Measurements from ENCODE around the gene UGT2B10. TPM values are rescaled to one million over a fixed set of nuclear protein-coding genes. Genes with fewer than 3 reads are reported as not detected.

UGT2B10 gene
- total and polyA plus RNA-seq, 9 of the 15 experiments (the other 6 are each of a cell fraction or from before 2014, with no cell fraction given): 0.18 TPM; not detected in 8

DNA sequence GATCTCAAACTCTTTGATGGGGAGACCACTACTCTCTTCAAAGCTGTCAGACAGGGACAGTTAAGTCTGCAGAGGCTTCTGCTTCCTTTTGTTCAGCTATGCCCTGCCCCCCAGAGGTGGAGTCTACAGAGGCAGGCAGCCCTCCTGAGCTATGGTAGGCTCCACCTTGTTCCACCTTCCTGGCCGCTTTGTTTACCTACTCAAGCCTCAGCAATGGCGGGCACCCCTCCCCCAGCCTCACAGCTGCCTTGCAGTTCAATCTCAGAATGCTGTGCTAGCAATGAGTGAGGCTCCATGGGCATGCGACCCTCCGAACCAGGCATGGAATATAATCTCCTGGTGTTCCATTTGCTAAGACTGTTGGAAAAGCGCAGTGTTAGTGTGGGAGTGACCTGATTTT is 42.1 kb upstream of the UGT2B10 start:
- Histone ChIP-seq H2AFZ (ENCODE audit: low read depth, low read length) (no peak overlapping the region), H3K27ac (ENCODE audit: extremely low read depth, low read depth, low read length) (no peak overlapping the region), H3K9me1 (ENCODE audit: control insufficient read depth, insufficient read depth, low read length) (no peaks in the 10 kb centered on the region), H3K9me3 (replicated peaks; ENCODE audit: control insufficient read depth, insufficient read depth, low read depth, low read length) (no peaks in the 10 kb centered on the region), H3K36me3 (ENCODE audit: control insufficient read depth, insufficient read depth, low read length) (no peaks in the 10 kb centered on the region), H3K79me2 (ENCODE audit: control insufficient read depth, insufficient read depth, low read length) (no peaks in the 10 kb centered on the region), H3K4me2 (ENCODE audit: insufficient read depth, low read length) (no peak overlapping the region), H4K20me1 (replicated peaks; ENCODE audit: control insufficient read depth, insufficient read depth, low read length) (no peaks in the 10 kb centered on the region), H3K9ac (ENCODE audit: insufficient read depth in 1 of 2, low read depth in 2 of 2, low read length in 2 of 2) (no peak overlapping the region), H3K4me1 (replicated peaks in 1 of 2; ENCODE audit: control insufficient read depth in 2 of 2, insufficient read depth in 2 of 2, low read length in 2 of 2) (no peaks in the 10 kb centered on the region), H3K27me3 (ENCODE audit: control insufficient read depth in 2 of 2, insufficient read depth in 2 of 2, low read length in 2 of 2) (no peaks in the 10 kb centered on the region), H3K4me3 (no peak overlapping the region)
- POLR2A ChIA-PET: no interaction called here
- CTCF ChIA-PET (ENCODE audit: low intra/inter-chr PET ratio): no interaction called here
- BruUV-seq (replicated peaks): no TSS peak
- in situ Hi-C loops (cut with MboI) (loop anchor here (25.0 kb wide), 1 partner anchor 1089 kb away; the partner anchor contains the start of gene SULT1E1), intact Hi-C loops (cut with micrococcal nuclease) (no loop called here)
- ATAC-seq (no peak), FAIRE-seq (no peak), DNase-seq (ENCODE audit: extremely low read depth in 1 of 4, low spot score in 3 of 4) (no peak)
- WGBS (ENCODE audit: insufficient coverage, low coverage, missing lambda C conversion rate): 0% methylated on average over 5 of the region's 5 CpGs
- TF ChIP-seq TARDBP (IDR thresholded peaks at IDR 0.05) (no peak), MBD2 (IDR thresholded peaks at IDR 0.05; ENCODE audit: borderline replicate concordance, low read depth) (no peak)

DNA sequence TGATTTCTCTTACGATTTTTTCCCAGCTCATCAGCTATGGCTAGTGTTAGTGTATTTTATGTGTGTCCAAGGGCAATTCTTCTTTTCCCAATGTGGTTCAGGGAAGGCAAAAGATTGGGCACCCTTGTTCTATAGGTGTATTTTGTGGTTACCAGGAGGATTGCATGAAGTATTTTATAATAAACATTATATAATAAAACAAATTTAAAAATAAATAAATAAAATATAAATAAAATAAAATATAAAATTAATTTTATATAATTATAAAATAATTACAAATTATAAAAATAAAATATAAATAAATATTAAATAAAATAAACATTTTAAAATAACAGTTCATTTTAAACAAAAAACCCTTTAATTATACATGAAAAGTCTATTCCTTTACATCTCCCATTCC is 35.6 kb upstream of the UGT2B10 start:
- Histone ChIP-seq H3K27me3 (ENCODE audit: control insufficient read depth in 2 of 2, insufficient read depth in 2 of 2, low read length in 2 of 2) (no peaks in the 10 kb centered on the region), H4K20me1 (replicated peaks; ENCODE audit: control insufficient read depth, insufficient read depth, low read length) (no peaks in the 10 kb centered on the region), H2AFZ (ENCODE audit: low read depth, low read length) (no peak overlapping the region), H3K4me1 (replicated peaks in 1 of 2; ENCODE audit: control insufficient read depth in 2 of 2, insufficient read depth in 2 of 2, low read length in 2 of 2) (no peaks in the 10 kb centered on the region), H3K9ac (ENCODE audit: insufficient read depth in 1 of 2, low read depth in 2 of 2, low read length in 2 of 2) (no peak overlapping the region), H3K4me2 (ENCODE audit: insufficient read depth, low read length) (no peak overlapping the region), H3K9me3 (replicated peaks; ENCODE audit: control insufficient read depth, insufficient read depth, low read depth, low read length) (no peaks in the 10 kb centered on the region; the same call in 1 of the 2 replicates), H3K4me3 (no peak overlapping the region), H3K9me1 (ENCODE audit: control insufficient read depth, insufficient read depth, low read length) (no peaks in the 10 kb centered on the region), H3K27ac (ENCODE audit: extremely low read depth, low read depth, low read length) (no peak overlapping the region), H3K36me3 (ENCODE audit: control insufficient read depth, insufficient read depth, low read length) (no peaks in the 10 kb centered on the region), H3K79me2 (ENCODE audit: control insufficient read depth, insufficient read depth, low read length) (no peaks in the 10 kb centered on the region)
- ATAC-seq (no peak), FAIRE-seq (no peak), DNase-seq (ENCODE audit: extremely low read depth in 1 of 4, low spot score in 3 of 4) (no peak)
- ChIA-PET POLR2A (no interaction called here), CTCF (ENCODE audit: low intra/inter-chr PET ratio) (no interaction called here)
- BruUV-seq (replicated peaks): no TSS peak
- 0% methylated on average over 1 of the region's 1 CpG for WGBS (ENCODE audit: insufficient coverage, low coverage, missing lambda C conversion rate)
- TF ChIP-seq CBFA2T2 (conservative IDR thresholded peaks at IDR 0.05): no peak
- TF ChIP-seq TRIM28 (IDR thresholded peaks at IDR 0.05): no peak
- TF ChIP-seq FIP1L1 (IDR thresholded peaks at IDR 0.05; ENCODE audit: low read depth, low read length, poor library complexity, severe bottlenecking): no peak
- no peak for TF ChIP-seq PTBP1 (IDR thresholded peaks at IDR 0.05; ENCODE audit: low read depth, low read length)
- TF ChIP-seq HDAC2 (IDR thresholded peaks at IDR 0.05): no peak
- TF ChIP-seq ZNF316 (IDR thresholded peaks at IDR 0.05): no peak
- TF ChIP-seq, protein P1, sequence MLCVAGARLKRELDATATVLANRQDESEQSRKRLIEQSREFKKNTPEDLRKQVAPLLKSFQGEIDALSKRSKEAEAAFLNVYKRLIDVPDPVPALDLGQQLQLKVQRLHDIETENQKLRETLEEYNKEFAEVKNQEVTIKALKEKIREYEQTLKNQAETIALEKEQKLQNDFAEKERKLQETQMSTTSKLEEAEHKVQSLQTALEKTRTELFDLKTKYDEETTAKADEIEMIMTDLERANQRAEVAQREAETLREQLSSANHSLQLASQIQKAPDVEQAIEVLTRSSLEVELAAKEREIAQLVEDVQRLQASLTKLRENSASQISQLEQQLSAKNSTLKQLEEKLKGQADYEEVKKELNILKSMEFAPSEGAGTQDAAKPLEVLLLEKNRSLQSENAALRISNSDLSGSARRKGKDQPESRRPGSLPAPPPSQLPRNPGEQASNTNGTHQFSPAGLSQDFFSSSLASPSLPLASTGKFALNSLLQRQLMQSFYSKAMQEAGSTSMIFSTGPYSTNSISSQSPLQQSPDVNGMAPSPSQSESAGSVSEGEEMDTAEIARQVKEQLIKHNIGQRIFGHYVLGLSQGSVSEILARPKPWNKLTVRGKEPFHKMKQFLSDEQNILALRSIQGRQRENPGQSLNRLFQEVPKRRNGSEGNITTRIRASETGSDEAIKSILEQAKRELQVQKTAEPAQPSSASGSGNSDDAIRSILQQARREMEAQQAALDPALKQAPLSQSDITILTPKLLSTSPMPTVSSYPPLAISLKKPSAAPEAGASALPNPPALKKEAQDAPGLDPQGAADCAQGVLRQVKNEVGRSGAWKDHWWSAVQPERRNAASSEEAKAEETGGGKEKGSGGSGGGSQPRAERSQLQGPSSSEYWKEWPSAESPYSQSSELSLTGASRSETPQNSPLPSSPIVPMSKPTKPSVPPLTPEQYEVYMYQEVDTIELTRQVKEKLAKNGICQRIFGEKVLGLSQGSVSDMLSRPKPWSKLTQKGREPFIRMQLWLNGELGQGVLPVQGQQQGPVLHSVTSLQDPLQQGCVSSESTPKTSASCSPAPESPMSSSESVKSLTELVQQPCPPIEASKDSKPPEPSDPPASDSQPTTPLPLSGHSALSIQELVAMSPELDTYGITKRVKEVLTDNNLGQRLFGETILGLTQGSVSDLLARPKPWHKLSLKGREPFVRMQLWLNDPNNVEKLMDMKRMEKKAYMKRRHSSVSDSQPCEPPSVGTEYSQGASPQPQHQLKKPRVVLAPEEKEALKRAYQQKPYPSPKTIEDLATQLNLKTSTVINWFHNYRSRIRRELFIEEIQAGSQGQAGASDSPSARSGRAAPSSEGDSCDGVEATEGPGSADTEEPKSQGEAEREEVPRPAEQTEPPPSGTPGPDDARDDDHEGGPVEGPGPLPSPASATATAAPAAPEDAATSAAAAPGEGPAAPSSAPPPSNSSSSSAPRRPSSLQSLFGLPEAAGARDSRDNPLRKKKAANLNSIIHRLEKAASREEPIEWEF (CRISPR knock-in tag; IDR thresholded peaks at IDR 0.05): no peak
- TF ChIP-seq SMAD2 (IDR thresholded peaks at IDR 0.05; ENCODE audit: low read depth, low read length): no peak
- TF ChIP-seq ZNF57 (CRISPR knock-in tag; IDR thresholded peaks at IDR 0.05): no peak
- TF ChIP-seq ZFX (CRISPR knock-in tag; IDR thresholded peaks at IDR 0.05): no peak
- TF ChIP-seq TAF9B (IDR thresholded peaks at IDR 0.05; ENCODE audit: partially characterized antibody): no peak
- no peak for TF ChIP-seq NUFIP1 (IDR thresholded peaks at IDR 0.05; ENCODE audit: partially characterized antibody)
- in situ Hi-C loops (cut with MboI): no loop called here
- intact Hi-C loops (cut with micrococcal nuclease): no loop called here
